GM18909 (cell line): ENCODE measurements around the gene MMP28.

Experiments used
- ATAC-seq: cut with Tn5 transposase; IDR thresholded peaks from one replicate; pipeline ENCODE4 v1.9.1; 2021; ENCODE audit warnings: mild to moderate bottlenecking; ENCODE audit not compliant: unreplicated experiment, poor library complexity

Gene MMP28

GRCh38 chr17:35728551-35728950 is 66.9 kb downstream of the MMP28 start:
- no peak for ATAC-seq

GRCh38 chr17:35727635-35728034 is 67.8 kb downstream of the MMP28 start:
- no peak for ATAC-seq

- no peak for ATAC-seq
These were observed 68.4 kb downstream of the MMP28 start for GRCh38 chr17:35726953-35727460.

GRCh38 chr17:35726127-35726952 is 69.1 kb downstream of the MMP28 start:
- ATAC-seq, result no peak

- ATAC-seq, result no peak
These were observed 69.7 kb downstream of the MMP28 start for GRCh38 chr17:35725802-35726126.

- ATAC-seq, result no peak
These were observed 70.4 kb downstream of the MMP28 start for GRCh38 chr17:35725058-35725457.

- ATAC-seq, result no peak
These were observed 71.7 kb downstream of the MMP28 start for GRCh38 chr17:35723735-35724134.

GRCh38 chr17:35717475-35717874 is 78.0 kb downstream of the MMP28 start:
- no peak for ATAC-seq

GRCh38 chr17:35716897-35717465 is 78.5 kb downstream of the MMP28 start:
- no peak for ATAC-seq

GRCh38 chr17:35716173-35716572 is 79.3 kb downstream of the MMP28 start:
- ATAC-seq, result no peak
